ENCODE results near the gene TENT5A. TPM values are rescaled to one million over a fixed set of nuclear protein-coding genes. Genes with fewer than 3 reads are reported as not detected.

The TENT5A gene
- total RNA-seq, 1 donor from 2014 or later, result 2.3 TPM

DNA sequence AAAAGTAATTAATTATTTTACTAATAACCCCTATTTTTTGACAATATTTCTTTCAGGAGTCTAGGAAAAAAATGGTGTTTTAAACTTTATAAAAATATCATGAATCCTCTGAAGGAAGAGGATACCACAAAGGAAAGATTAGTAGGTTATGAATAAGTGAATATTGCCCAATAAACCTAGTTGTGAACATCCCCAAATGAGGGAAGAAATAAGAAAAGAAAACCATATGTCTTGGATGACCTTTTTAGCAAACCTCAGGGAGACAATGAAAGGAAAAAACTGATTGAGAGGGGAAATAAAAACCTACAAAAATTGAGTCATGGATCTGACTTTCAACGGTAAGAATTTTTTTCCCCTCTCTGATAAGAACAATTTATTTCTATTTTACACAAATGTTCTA lies 34.4 kb downstream of the TENT5A start:
- no peaks in the 10 kb centered on the region for H3K4me1 Mint-ChIP-seq (ENCODE audit: unreplicated experiment)
- no peaks in the 10 kb centered on the region for H3K36me3 Mint-ChIP-seq (ENCODE audit: low read depth, unreplicated experiment)

DNA sequence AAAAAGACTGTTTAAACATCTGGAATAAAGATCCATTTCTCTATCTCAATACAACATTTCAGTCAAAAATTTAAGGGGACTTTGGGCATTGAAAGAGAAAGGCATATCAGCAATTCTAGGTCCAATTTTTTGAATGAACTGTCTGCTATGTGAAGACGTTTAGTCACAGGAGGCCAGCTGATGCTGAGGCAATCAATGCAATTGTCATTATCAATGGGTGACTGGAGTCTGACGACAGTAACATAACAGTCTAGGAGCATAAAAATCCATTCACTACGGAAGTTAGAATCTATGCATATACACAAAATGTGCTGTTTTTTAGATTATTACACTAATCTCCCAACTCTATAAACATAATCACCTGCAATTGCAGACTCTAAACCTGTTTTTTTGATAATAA lies 37.8 kb downstream of the TENT5A start:
- TF ChIP-seq, protein P1, sequence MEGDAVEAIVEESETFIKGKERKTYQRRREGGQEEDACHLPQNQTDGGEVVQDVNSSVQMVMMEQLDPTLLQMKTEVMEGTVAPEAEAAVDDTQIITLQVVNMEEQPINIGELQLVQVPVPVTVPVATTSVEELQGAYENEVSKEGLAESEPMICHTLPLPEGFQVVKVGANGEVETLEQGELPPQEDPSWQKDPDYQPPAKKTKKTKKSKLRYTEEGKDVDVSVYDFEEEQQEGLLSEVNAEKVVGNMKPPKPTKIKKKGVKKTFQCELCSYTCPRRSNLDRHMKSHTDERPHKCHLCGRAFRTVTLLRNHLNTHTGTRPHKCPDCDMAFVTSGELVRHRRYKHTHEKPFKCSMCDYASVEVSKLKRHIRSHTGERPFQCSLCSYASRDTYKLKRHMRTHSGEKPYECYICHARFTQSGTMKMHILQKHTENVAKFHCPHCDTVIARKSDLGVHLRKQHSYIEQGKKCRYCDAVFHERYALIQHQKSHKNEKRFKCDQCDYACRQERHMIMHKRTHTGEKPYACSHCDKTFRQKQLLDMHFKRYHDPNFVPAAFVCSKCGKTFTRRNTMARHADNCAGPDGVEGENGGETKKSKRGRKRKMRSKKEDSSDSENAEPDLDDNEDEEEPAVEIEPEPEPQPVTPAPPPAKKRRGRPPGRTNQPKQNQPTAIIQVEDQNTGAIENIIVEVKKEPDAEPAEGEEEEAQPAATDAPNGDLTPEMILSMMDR (IDR thresholded peaks at IDR 0.05; ENCODE audit: unreplicated experiment), result no peak
- Mint-ChIP-seq H3K27me3 (ENCODE audit: unreplicated experiment) (no peaks in the 10 kb centered on the region), H3K9me3 (ENCODE audit: unreplicated experiment) (no peaks in the 10 kb centered on the region), H3K36me3 (ENCODE audit: low read depth, unreplicated experiment) (no peaks in the 10 kb centered on the region), H3K4me3 (ENCODE audit: unreplicated experiment) (no peak overlapping the region), H3K4me1 (ENCODE audit: unreplicated experiment) (no peaks in the 10 kb centered on the region), H3K27ac (ENCODE audit: unreplicated experiment) (no peak overlapping the region)
- no peak for DNase-seq (ENCODE audit: low spot score)

More for the DNA sequence above, 34.4 kb downstream of the TENT5A start:
- no peak for DNase-seq (ENCODE audit: low spot score)
- H3K9me3 Mint-ChIP-seq (ENCODE audit: unreplicated experiment), result no peaks in the 10 kb centered on the region
- H3K27ac Mint-ChIP-seq (ENCODE audit: unreplicated experiment), result no peak overlapping the region
- TF ChIP-seq, protein P1 (IDR thresholded peaks at IDR 0.05; ENCODE audit: unreplicated experiment), result no peak
- H3K4me3 Mint-ChIP-seq (ENCODE audit: unreplicated experiment), result no peak overlapping the region
- H3K27me3 Mint-ChIP-seq (ENCODE audit: unreplicated experiment), result no peaks in the 10 kb centered on the region

DNA sequence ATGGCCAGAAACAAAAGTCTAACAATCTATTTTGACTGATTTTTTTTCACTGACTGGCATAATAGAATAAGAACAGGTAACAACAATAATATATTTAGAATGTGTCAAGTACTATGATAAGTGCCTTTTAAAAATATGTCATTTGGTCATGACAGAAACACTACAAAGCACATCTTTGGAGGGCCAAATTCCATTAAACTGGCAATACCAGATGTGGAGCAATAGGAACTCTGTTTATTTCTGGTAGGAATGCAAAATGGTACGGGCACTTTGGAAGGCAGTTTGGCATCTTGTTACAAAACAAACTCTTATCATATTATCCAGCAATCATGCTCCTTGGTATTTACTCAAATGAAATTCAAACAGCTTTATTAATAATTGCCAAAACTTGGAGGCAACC lies 39.3 kb downstream of the TENT5A start:
- H3K27me3 Mint-ChIP-seq (ENCODE audit: unreplicated experiment), result no peaks in the 10 kb centered on the region
- no peak overlapping the region for H3K27ac Mint-ChIP-seq (ENCODE audit: unreplicated experiment)
- H3K36me3 Mint-ChIP-seq (ENCODE audit: low read depth, unreplicated experiment), result no peaks in the 10 kb centered on the region
- no peaks in the 10 kb centered on the region for H3K9me3 Mint-ChIP-seq (ENCODE audit: unreplicated experiment)
- no peak for DNase-seq (ENCODE audit: low spot score)
- TF ChIP-seq, protein P1 (IDR thresholded peaks at IDR 0.05; ENCODE audit: unreplicated experiment), result no peak
- no peaks in the 10 kb centered on the region for H3K4me1 Mint-ChIP-seq (ENCODE audit: unreplicated experiment)
- H3K4me3 Mint-ChIP-seq (ENCODE audit: unreplicated experiment), result no peak overlapping the region

DNA sequence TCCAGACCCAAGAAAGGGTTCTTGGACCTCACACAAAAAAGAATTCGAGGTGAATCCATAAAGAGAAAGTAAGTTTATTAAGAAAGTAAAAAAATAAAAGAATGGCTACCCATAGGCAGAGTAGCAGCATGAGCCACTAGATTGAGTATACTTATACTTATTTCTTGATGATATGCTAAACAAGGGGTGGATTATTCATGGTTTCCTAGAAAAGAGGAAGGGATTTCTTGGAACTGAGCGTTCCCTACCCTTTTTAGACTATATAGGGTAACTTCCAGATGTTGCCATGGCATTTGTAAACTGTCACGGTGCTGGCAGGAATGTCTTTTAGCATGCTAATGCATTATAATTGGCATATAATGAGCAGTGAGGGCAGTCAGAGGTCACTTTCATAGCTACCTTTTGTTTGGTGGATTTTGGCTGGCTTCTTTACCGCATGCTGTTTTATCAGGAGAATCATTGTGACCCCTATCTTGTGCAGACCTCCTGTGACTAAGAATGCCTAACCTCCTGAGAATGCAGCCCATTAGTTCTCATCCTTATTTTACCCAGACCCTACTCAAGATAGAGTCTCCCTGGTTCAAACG lies 44.3 kb downstream of the TENT5A start:
- no peak overlapping the region for H3K27ac Mint-ChIP-seq (ENCODE audit: unreplicated experiment)
- H3K4me3 Mint-ChIP-seq (ENCODE audit: unreplicated experiment), result no peak overlapping the region
- no peaks in the 10 kb centered on the region for H3K4me1 Mint-ChIP-seq (ENCODE audit: unreplicated experiment)
- H3K9me3 Mint-ChIP-seq (ENCODE audit: unreplicated experiment), result no peaks in the 10 kb centered on the region
- TF ChIP-seq, protein P1 (IDR thresholded peaks at IDR 0.05; ENCODE audit: unreplicated experiment), result no peak
- DNase-seq (ENCODE audit: low spot score), result no peak
- H3K36me3 Mint-ChIP-seq (ENCODE audit: low read depth, unreplicated experiment), result peaks cover 4% of the 10 kb centered on the region
- H3K27me3 Mint-ChIP-seq (ENCODE audit: unreplicated experiment), result no peaks in the 10 kb centered on the region

DNA sequence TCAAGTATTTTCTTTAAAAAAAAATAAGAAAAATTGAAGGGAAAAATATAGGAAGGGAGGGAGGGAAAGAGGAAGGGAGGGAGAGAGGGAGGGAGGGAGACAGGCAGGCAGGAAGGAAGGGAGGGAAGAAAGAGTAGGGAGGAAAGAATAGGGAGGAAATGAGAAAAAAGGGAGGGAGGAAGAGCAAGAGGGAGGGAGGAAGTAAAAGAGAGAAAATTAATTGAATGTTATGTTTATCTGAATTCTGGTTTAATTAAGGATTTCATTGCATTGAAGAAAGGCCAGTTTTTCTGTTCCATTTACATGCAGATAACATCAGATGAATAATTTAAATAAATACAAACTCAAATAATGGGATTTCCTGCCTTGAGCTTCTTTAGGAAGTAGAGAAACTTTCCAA lies 47.8 kb downstream of the TENT5A start:
- H3K27ac Mint-ChIP-seq (ENCODE audit: unreplicated experiment), result no peak overlapping the region
- no peak overlapping the region for H3K4me3 Mint-ChIP-seq (ENCODE audit: unreplicated experiment)
- H3K27me3 Mint-ChIP-seq (ENCODE audit: unreplicated experiment), result no peaks in the 10 kb centered on the region
- H3K4me1 Mint-ChIP-seq (ENCODE audit: unreplicated experiment), result no peaks in the 10 kb centered on the region
- H3K36me3 Mint-ChIP-seq (ENCODE audit: low read depth, unreplicated experiment), result peaks cover 4% of the 10 kb centered on the region
- TF ChIP-seq, protein P1 (IDR thresholded peaks at IDR 0.05; ENCODE audit: unreplicated experiment), result no peak
- no peaks in the 10 kb centered on the region for H3K9me3 Mint-ChIP-seq (ENCODE audit: unreplicated experiment)
- no peak for DNase-seq (ENCODE audit: low spot score)
